Measurements from ENCODE around the gene CCDC187. TPM values are rescaled to one million over a fixed set of nuclear protein-coding genes. Genes with fewer than 3 reads are reported as not detected.

CCDC187 gene
- polyA plus RNA-seq, 3 donors: not detected

GRCh38 chr9:136351252-136351800 lies 47.4 kb upstream of the CCDC187 start:
- H3K4me3 ChIP-seq (replicated peaks in 1 of 3; ENCODE audit: low read depth in 2 of 3, low read length in 3 of 3): no peak overlapping the region
- Mint-ChIP-seq H3K4me3 (no peak overlapping the region), H3K9me3 (no peaks in the 10 kb centered on the region), H3K27me3 (ENCODE audit: low read depth in 3 of 3) (peaks cover 0 to 5% (median 1%) of the 10 kb centered on the region in 3 donors), H3K4me1 (no peaks in the 10 kb centered on the region), H3K27ac (no peak overlapping the region), H3K36me3 (no peaks in the 10 kb centered on the region)
- H3K79me2 ChIP-seq (ENCODE audit: insufficient read depth, low read length): no peaks in the 10 kb centered on the region
- 91% methylated on average over 11 of the region's 11 CpGs for WGBS (ENCODE audit: insufficient coverage)
- TF ChIP-seq CTCF (IDR thresholded peaks at IDR 0.05): no peak
- no peaks in the 10 kb centered on the region for H3K4me1 ChIP-seq (ENCODE audit: control insufficient read depth in 1 of 2, insufficient read depth in 2 of 2, low read length in 2 of 2)
- no peaks in the 10 kb centered on the region for H4K20me1 ChIP-seq (ENCODE audit: insufficient read depth, low read length)
- intact Hi-C loops (cut with micrococcal nuclease): no loop called here
- H2AFZ ChIP-seq (ENCODE audit: insufficient read depth, low read depth, low read length, poor library complexity, severe bottlenecking): no peak overlapping the region
- H3K9ac ChIP-seq (ENCODE audit: insufficient read depth, low read length, poor library complexity, severe bottlenecking): no peak overlapping the region
- no peak overlapping the region for H3K4me2 ChIP-seq (replicated peaks; ENCODE audit: extremely low read depth, low read length, poor library complexity, severe bottlenecking)
- H3K36me3 ChIP-seq (replicated peaks in 1 of 2; ENCODE audit: control insufficient read depth in 1 of 2, insufficient read depth in 2 of 2, low read length in 2 of 2): no peaks in the 10 kb centered on the region
- H3K27ac ChIP-seq (ENCODE audit: low read depth in 1 of 2, low read length in 2 of 2): no peak overlapping the region
- H3K27me3 ChIP-seq (ENCODE audit: control insufficient read depth in 2 of 2, insufficient read depth in 2 of 2, low read length in 2 of 2): no peaks in the 10 kb centered on the region
- no peak for DNase-seq
- H3K9me3 ChIP-seq (replicated peaks in 1 of 2; ENCODE audit: control insufficient read depth in 1 of 2, insufficient read depth in 1 of 2, low read length in 2 of 2): no peaks in the 10 kb centered on the region

- no peaks in the 10 kb centered on the region for H4K20me1 ChIP-seq (ENCODE audit: insufficient read depth, low read length)
- no peak overlapping the region for H3K4me3 Mint-ChIP-seq
- no peaks in the 10 kb centered on the region for H3K4me1 Mint-ChIP-seq
- no peaks in the 10 kb centered on the region for H3K4me1 ChIP-seq (ENCODE audit: control insufficient read depth in 1 of 2, insufficient read depth in 2 of 2, low read length in 2 of 2)
- H3K9me3 Mint-ChIP-seq: no peaks in the 10 kb centered on the region
- no peak for TF ChIP-seq CTCF (IDR thresholded peaks at IDR 0.05)
- no peak overlapping the region for H3K27ac Mint-ChIP-seq
- H3K36me3 ChIP-seq (replicated peaks in 1 of 2; ENCODE audit: control insufficient read depth in 1 of 2, insufficient read depth in 2 of 2, low read length in 2 of 2): no peaks in the 10 kb centered on the region
- no peaks in the 10 kb centered on the region for H3K36me3 Mint-ChIP-seq
- H3K27me3 Mint-ChIP-seq (ENCODE audit: low read depth in 3 of 3): peaks cover 0 to 5% (median 1%) of the 10 kb centered on the region in 3 donors
- no peak overlapping the region for H3K9ac ChIP-seq (ENCODE audit: insufficient read depth, low read length, poor library complexity, severe bottlenecking)
- WGBS (ENCODE audit: insufficient coverage): 96% methylated on average over 24 of the region's 24 CpGs
- no peaks in the 10 kb centered on the region for H3K27me3 ChIP-seq (ENCODE audit: control insufficient read depth in 2 of 2, insufficient read depth in 2 of 2, low read length in 2 of 2)
- H3K79me2 ChIP-seq (ENCODE audit: insufficient read depth, low read length): no peaks in the 10 kb centered on the region
- H3K4me3 ChIP-seq (replicated peaks in 1 of 3; ENCODE audit: low read depth in 2 of 3, low read length in 3 of 3): no peak overlapping the region
- no peak overlapping the region for H3K27ac ChIP-seq (ENCODE audit: low read depth in 1 of 2, low read length in 2 of 2)
- no peak overlapping the region for H3K4me2 ChIP-seq (replicated peaks; ENCODE audit: extremely low read depth, low read length, poor library complexity, severe bottlenecking)
- intact Hi-C loops (cut with micrococcal nuclease): no loop called here
- no peak overlapping the region for H2AFZ ChIP-seq (ENCODE audit: insufficient read depth, low read depth, low read length, poor library complexity, severe bottlenecking)
- H3K9me3 ChIP-seq (replicated peaks in 1 of 2; ENCODE audit: control insufficient read depth in 1 of 2, insufficient read depth in 1 of 2, low read length in 2 of 2): no peaks in the 10 kb centered on the region
- no peak for DNase-seq
Observed at GRCh38 chr9:136349546-136349945, 45.7 kb upstream of the CCDC187 start.
